Activated CD8-positive, alpha-beta T cell treated with anti-CD3 and anti-CD28 coated beads for 36 hours (primary cell): Measurements from ENCODE around the gene TRAPPC6A. TPM values are rescaled to one million over a fixed set of nuclear protein-coding genes. Genes with fewer than 3 reads are reported as not detected.

Source experiments
- ATAC-seq: fragments of 200-7000 bp; cut with Tn5 transposase; one replicate; pipeline ENCODE4 v1.10.0; 2021; ENCODE audit warnings: mild to moderate bottlenecking, moderate library complexity
- CTCF ChIA-PET: fragments of 350-600 bp; sonication (Branson Sonifier 250); formaldehyde crosslinking; loops from one replicate; lab custom pipeline; 2021; ENCODE audit warnings: antibody characterized with exemption; lab: Charles Lee
- POLR2A ChIA-PET: fragments of 350-600 bp; sonication (Branson Sonifier 250); formaldehyde crosslinking; loops from one replicate; lab custom pipeline; 2021; ENCODE audit warnings: antibody characterized with exemption; lab: Charles Lee
- DNase-seq: peaks from one replicate; pipeline ENCODE4 v3.0.0-alpha.2; 2020
- H3K27ac Mint-ChIP-seq: one replicate; pipeline ENCODE4 v1.8.0; 2021; ENCODE audit warnings: mild to moderate bottlenecking, mixed read lengths
- H3K27me3 Mint-ChIP-seq: one replicate; pipeline ENCODE4 v1.8.0; 2021; ENCODE audit warnings: mixed read lengths
- H3K36me3 Mint-ChIP-seq: one replicate; pipeline ENCODE4 v1.8.0; 2021; ENCODE audit warnings: low read depth, mixed read lengths
- H3K4me1 Mint-ChIP-seq: one replicate; pipeline ENCODE4 v1.8.0; 2021; ENCODE audit warnings: low read depth, mixed read lengths
- H3K4me3 Mint-ChIP-seq: one replicate; pipeline ENCODE4 v1.8.0; 2021; ENCODE audit warnings: mild to moderate bottlenecking, moderate library complexity, mixed read lengths
- H3K9me3 Mint-ChIP-seq: one replicate; pipeline ENCODE4 v1.8.0; 2021; ENCODE audit warnings: mixed read lengths
- CTCF ChIP-seq: fragments of 200-600 bp; IDR thresholded peaks from one replicate; pipeline ENCODE4 v1.8.0; 2022; ENCODE audit warnings: antibody characterized with exemption, mild to moderate bottlenecking
- intact Hi-C: fragments of 100-400 bp; cut with micrococcal nuclease; formaldehyde crosslinking; loops from one replicate; pipeline ENCODE4 v1.10.0; 2022
- total RNA-seq, 2 experiments: library from RNA; stranded (reverse); gene quantifications; one replicate each; pipeline ENCODE4 v1.2.3, GENCODE V29; 2021

TRAPPC6A gene
- total RNA-seq, 2 experiments from 2014 or later = 27.3 to 28.8 TPM

- CTCF ChIA-PET = interaction anchor here (1.1 kb wide), 1 partner anchor 9 kb away, joined by 3 read pairs; no protein-coding TSS in a partner anchor
- no peaks in the 10 kb centered on the region for H3K27me3 Mint-ChIP-seq
- POLR2A ChIA-PET = interaction anchor here (1.2 kb wide), 1 partner anchor 37 kb away, joined by 3 read pairs; no protein-coding TSS in a partner anchor
- intact Hi-C loops = no loop called here
- H3K4me1 Mint-ChIP-seq = peaks cover 17% of the 10 kb centered on the region
- H3K4me3 Mint-ChIP-seq = no peak overlapping the region
- no peak for TF ChIP-seq CTCF
- H3K27ac Mint-ChIP-seq = no peak overlapping the region
- no peaks in the 10 kb centered on the region for H3K36me3 Mint-ChIP-seq
- H3K9me3 Mint-ChIP-seq = no peaks in the 10 kb centered on the region
- DNase-seq (no peak), ATAC-seq (no peak)
These were observed 49.9 kb downstream of the TRAPPC6A start for GRCh38 chr19:45128146-45128545.

GRCh38 chr19:45126654-45127053, 51.4 kb downstream of the TRAPPC6A start:
- intact Hi-C loops = no loop called here
- Mint-ChIP-seq H3K9me3 (no peaks in the 10 kb centered on the region), H3K27ac (no peak overlapping the region), H3K4me1 (peaks cover 31% of the 10 kb centered on the region), H3K27me3 (no peaks in the 10 kb centered on the region), H3K4me3 (no peak overlapping the region), H3K36me3 (no peaks in the 10 kb centered on the region)
- ATAC-seq (no peak), DNase-seq (no peak)
- ChIA-PET POLR2A (no interaction called here), CTCF (interaction anchor here (0.6 to 2.9 kb wide), 20 partner anchors 9 to 86 kb away, joined by 3 to 25 read pairs (median 6); partner anchors contain the start of genes BLOC1S3, GEMIN7, PPP1R37 and TRAPPC6A)
- no peak for TF ChIP-seq CTCF

GRCh38 chr19:45125975-45126493, 52.0 kb downstream of the TRAPPC6A start:
- Mint-ChIP-seq H3K36me3 (no peaks in the 10 kb centered on the region), H3K4me3 (no peak overlapping the region), H3K27ac (no peak overlapping the region), H3K9me3 (no peaks in the 10 kb centered on the region), H3K4me1 (peaks cover 34% of the 10 kb centered on the region), H3K27me3 (no peaks in the 10 kb centered on the region)
- intact Hi-C loops = no loop called here
- DNase-seq = peak; percentile 89
- ChIA-PET POLR2A (no interaction called here), CTCF (interaction anchor here (0.6 to 2.9 kb wide), 30 partner anchors 9 to 86 kb away, joined by 3 to 25 read pairs (median 5); partner anchors contain the start of genes BLOC1S3, GEMIN7, PPP1R37 and TRAPPC6A)
- peak; percentile 87 for ATAC-seq
- peak; percentile 81 for TF ChIP-seq CTCF

GRCh38 chr19:45125360-45125759, 52.7 kb downstream of the TRAPPC6A start:
- H3K27ac Mint-ChIP-seq = no peak overlapping the region
- ChIA-PET CTCF (interaction anchor here (1.0 to 2.9 kb wide), 19 partner anchors 9 to 85 kb away, joined by 3 to 25 read pairs (median 6); partner anchors contain the start of gene PPP1R37), POLR2A (interaction anchor here (0.6 to 0.7 kb wide), 2 partner anchors 36 to 42 kb away, joined by 3 to 4 read pairs; no protein-coding TSS in a partner anchor)
- no peak overlapping the region for H3K4me3 Mint-ChIP-seq
- H3K9me3 Mint-ChIP-seq = no peaks in the 10 kb centered on the region
- H3K4me1 Mint-ChIP-seq = peaks cover 40% of the 10 kb centered on the region
- H3K36me3 Mint-ChIP-seq = no peaks in the 10 kb centered on the region
- intact Hi-C loops = no loop called here
- H3K27me3 Mint-ChIP-seq = no peaks in the 10 kb centered on the region
- DNase-seq (no peak), ATAC-seq (no peak)
- no peak for TF ChIP-seq CTCF

GRCh38 chr19:45124021-45124420, 54.0 kb downstream of the TRAPPC6A start:
- no peaks in the 10 kb centered on the region for H3K9me3 Mint-ChIP-seq
- no peaks in the 10 kb centered on the region for H3K27me3 Mint-ChIP-seq
- intact Hi-C loops = no loop called here
- ChIA-PET POLR2A (interaction anchor here (0.9 kb wide), 1 partner anchor 32 kb away, joined by 3 read pairs; no protein-coding TSS in a partner anchor), CTCF (interaction anchor here (1.5 to 2.9 kb wide), 5 partner anchors 11 to 44 kb away, joined by 3 to 25 read pairs (median 11); partner anchors contain the start of gene PPP1R37)
- no peak for ATAC-seq
- H3K27ac Mint-ChIP-seq = no peak overlapping the region
- H3K4me1 Mint-ChIP-seq = peaks cover 50% of the 10 kb centered on the region
- H3K36me3 Mint-ChIP-seq = no peaks in the 10 kb centered on the region
- TF ChIP-seq CTCF = no peak
- no peak overlapping the region for H3K4me3 Mint-ChIP-seq
- DNase-seq = no peak
